ENCODE measurements around the gene ACKR2.
"Not testable (repeated sequence)": the region's sequence is repeated elsewhere in the genome, so short reads cannot be mapped to it uniquely, and the experiment has no call there.

ACKR2 gene

GRCh38 chr3:42880183-42880582 lies 70.9 kb downstream of the ACKR2 start:
- no peaks in the 10 kb centered on the region for H3K4me1 ChIP-seq (ENCODE audit: insufficient read depth, low read length)
- no peaks in the 10 kb centered on the region for H3K36me3 ChIP-seq (ENCODE audit: insufficient read depth, low read length)
- no peaks in the 10 kb centered on the region for H3K9me3 ChIP-seq (ENCODE audit: low read length)
- H2AFZ ChIP-seq (ENCODE audit: low read depth, low read length): peak overlapping the region; percentile 96
- H3K4me3 ChIP-seq (ENCODE audit: low read length): no peak overlapping the region
- H3K27me3 ChIP-seq (ENCODE audit: insufficient read depth, low read length): peaks cover 9% of the 10 kb centered on the region

- Histone ChIP-seq H2AFZ (ENCODE audit: low read depth, low read length) (peak overlapping the region; percentile 96), H3K4me3 (ENCODE audit: low read length) (peak overlapping the region; percentile 33), H3K36me3 (ENCODE audit: insufficient read depth, low read length) (no peaks in the 10 kb centered on the region), H3K4me1 (ENCODE audit: insufficient read depth, low read length) (no peaks in the 10 kb centered on the region), H3K9me3 (ENCODE audit: low read length) (no peaks in the 10 kb centered on the region), H3K27me3 (ENCODE audit: insufficient read depth, low read length) (peaks cover 10% of the 10 kb centered on the region)
Observed at GRCh38 chr3:42880601-42881451, 71.6 kb downstream of the ACKR2 start.

DNA sequence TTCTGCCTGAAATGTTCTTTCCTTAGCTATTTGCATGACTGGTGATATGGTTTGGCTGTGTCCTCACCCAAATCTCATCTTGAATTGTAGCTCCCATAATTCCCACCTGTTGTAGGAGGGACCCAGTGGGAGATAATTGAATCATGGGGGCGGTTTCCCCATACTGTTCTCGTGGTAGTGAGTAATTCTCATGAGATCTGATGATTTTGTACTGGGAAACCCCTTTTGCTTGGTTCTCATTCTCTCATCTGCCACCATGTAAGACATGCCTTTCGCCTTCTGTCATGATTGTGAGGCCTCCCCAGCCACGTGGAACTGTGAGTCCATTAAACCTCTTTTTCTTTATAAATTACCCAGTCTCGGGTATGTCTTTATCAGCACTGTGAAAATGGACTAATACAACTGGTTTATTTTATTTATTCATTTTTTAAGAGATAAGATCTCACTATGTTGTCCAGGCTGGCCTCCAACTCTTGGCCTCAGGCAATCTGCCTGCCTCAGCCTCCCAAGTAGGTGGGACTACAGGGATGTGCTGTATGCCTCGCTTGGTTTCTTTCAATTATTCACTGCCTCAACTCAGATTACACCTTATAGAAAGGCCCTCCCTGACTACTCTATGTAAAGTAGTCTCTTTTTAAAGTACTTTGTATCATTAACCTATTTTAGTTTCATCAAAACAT lies 74.1 kb downstream of the ACKR2 start:
- H3K36me3 ChIP-seq (ENCODE audit: insufficient read depth, low read length); H3K4me3 ChIP-seq (ENCODE audit: low read length); H2AFZ ChIP-seq (ENCODE audit: low read depth, low read length); H3K4me1 ChIP-seq (ENCODE audit: insufficient read depth, low read length); H3K9me3 ChIP-seq (ENCODE audit: low read length): not testable (repeated sequence)
- H3K27me3 ChIP-seq (ENCODE audit: insufficient read depth, low read length): peaks cover 14% of the 10 kb centered on the region

GRCh38 chr3:42884324-42884723 lies 75.1 kb downstream of the ACKR2 start:
- no peak overlapping the region for H2AFZ ChIP-seq (ENCODE audit: low read depth, low read length)
- H3K9me3 ChIP-seq (ENCODE audit: low read length): no peaks in the 10 kb centered on the region
- H3K4me3 ChIP-seq (ENCODE audit: low read length): no peak overlapping the region
- peaks cover 14% of the 10 kb centered on the region for H3K27me3 ChIP-seq (ENCODE audit: insufficient read depth, low read length)
- no peaks in the 10 kb centered on the region for H3K36me3 ChIP-seq (ENCODE audit: insufficient read depth, low read length)
- H3K4me1 ChIP-seq (ENCODE audit: insufficient read depth, low read length): no peaks in the 10 kb centered on the region

DNA sequence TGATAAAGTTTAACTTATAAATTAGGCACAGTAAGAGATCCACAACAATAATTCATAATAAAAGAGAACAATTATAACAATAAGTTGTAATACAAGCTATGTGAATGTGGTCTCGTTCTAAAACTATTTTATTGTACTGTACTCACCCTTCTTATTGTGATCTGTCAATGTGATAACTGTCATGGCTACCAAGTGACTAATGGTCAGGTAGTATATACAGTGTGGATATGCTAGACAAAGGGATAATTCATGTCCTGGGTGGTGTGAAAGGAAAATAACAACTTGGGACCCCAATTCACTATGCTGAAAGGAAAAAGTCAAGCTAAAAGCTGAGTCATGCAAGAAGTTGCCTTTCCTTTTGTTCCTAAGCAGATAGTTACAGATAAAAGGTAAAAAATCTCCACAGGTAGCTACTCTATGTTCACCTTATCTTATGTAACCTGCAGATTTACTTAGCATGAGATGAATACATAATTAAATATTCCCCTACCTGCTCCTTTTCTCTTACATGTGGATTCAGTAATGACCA lies 77.1 kb downstream of the ACKR2 start:
- no peak overlapping the region for H3K4me3 ChIP-seq (ENCODE audit: low read length)
- no peaks in the 10 kb centered on the region for H3K9me3 ChIP-seq (ENCODE audit: low read length)
- peaks cover 11% of the 10 kb centered on the region for H3K27me3 ChIP-seq (ENCODE audit: insufficient read depth, low read length)
- peaks cover 3% of the 10 kb centered on the region for H3K4me1 ChIP-seq (ENCODE audit: insufficient read depth, low read length)
- no peaks in the 10 kb centered on the region for H3K36me3 ChIP-seq (ENCODE audit: insufficient read depth, low read length)
- no peak overlapping the region for H2AFZ ChIP-seq (ENCODE audit: low read depth, low read length)

DNA sequence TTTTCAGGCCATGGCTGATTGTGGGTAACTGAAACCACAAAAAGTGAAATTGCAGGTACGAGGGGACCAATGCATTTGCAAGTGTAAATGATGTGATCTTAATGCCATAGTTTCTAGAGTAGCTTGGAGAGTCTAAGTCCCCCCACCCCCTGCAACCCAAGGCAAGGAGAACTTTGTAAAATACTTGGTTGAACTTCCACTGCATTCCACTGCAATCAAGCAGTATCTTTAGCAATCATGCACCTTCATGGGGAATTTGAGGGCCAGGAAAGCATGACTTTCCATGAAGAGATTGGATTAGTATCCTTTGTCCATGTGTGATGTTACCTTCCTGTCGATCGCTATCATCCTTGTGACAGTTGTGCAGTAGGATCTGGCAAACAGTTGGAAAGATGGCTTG lies 77.8 kb downstream of the ACKR2 start:
- no peaks in the 10 kb centered on the region for H3K9me3 ChIP-seq (ENCODE audit: low read length)
- peaks cover 5% of the 10 kb centered on the region for H3K4me1 ChIP-seq (ENCODE audit: insufficient read depth, low read length)
- H3K27me3 ChIP-seq (ENCODE audit: insufficient read depth, low read length): peaks cover 11% of the 10 kb centered on the region
- H2AFZ ChIP-seq (ENCODE audit: low read depth, low read length): no peak overlapping the region
- no peak overlapping the region for H3K4me3 ChIP-seq (ENCODE audit: low read length)
- H3K36me3 ChIP-seq (ENCODE audit: insufficient read depth, low read length): no peaks in the 10 kb centered on the region

- Histone ChIP-seq H3K36me3 (ENCODE audit: insufficient read depth, low read length) (no peaks in the 10 kb centered on the region), H3K9me3 (ENCODE audit: low read length) (no peaks in the 10 kb centered on the region), H3K4me1 (ENCODE audit: insufficient read depth, low read length) (peaks cover 5% of the 10 kb centered on the region), H3K27me3 (ENCODE audit: insufficient read depth, low read length) (peaks cover 3% of the 10 kb centered on the region), H3K4me3 (ENCODE audit: low read length) (no peak overlapping the region), H2AFZ (ENCODE audit: low read depth, low read length) (no peak overlapping the region)
Observed at GRCh38 chr3:42891042-42891441, 81.8 kb downstream of the ACKR2 start.

DNA sequence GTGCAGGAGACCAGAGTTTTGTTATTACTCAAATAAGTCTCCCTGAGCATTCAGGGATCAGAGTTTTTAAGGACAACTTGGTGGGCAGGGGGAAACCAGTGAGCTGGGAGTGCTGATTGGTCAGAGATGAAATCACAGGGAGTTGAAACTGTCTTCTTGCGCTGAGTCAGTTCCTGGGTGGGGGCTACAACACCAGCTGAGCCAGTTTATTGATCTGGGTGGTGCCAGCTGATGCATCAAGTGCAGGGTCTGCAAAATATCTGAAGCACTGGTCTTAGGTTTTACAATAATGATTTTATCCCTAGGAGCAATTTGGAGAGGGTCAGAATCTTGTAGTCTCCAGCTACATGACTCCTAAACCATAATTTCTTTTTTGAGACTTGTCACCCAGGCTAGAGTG lies 82.9 kb downstream of the ACKR2 start:
- Histone ChIP-seq H3K27me3 (ENCODE audit: insufficient read depth, low read length) (peaks cover 2% of the 10 kb centered on the region), H3K36me3 (ENCODE audit: insufficient read depth, low read length) (no peaks in the 10 kb centered on the region), H2AFZ (ENCODE audit: low read depth, low read length) (no peak overlapping the region), H3K4me3 (ENCODE audit: low read length) (no peak overlapping the region), H3K4me1 (ENCODE audit: insufficient read depth, low read length) (peaks cover 5% of the 10 kb centered on the region), H3K9me3 (ENCODE audit: low read length) (no peaks in the 10 kb centered on the region)

- no peak overlapping the region for H2AFZ ChIP-seq (ENCODE audit: low read depth, low read length)
- H3K36me3 ChIP-seq (ENCODE audit: insufficient read depth, low read length): no peaks in the 10 kb centered on the region
- no peak overlapping the region for H3K4me3 ChIP-seq (ENCODE audit: low read length)
- no peaks in the 10 kb centered on the region for H3K9me3 ChIP-seq (ENCODE audit: low read length)
- H3K4me1 ChIP-seq (ENCODE audit: insufficient read depth, low read length): peaks cover 5% of the 10 kb centered on the region
- H3K27me3 ChIP-seq (ENCODE audit: insufficient read depth, low read length): no peaks in the 10 kb centered on the region
Observed at GRCh38 chr3:42892807-42893206, 83.6 kb downstream of the ACKR2 start.

DNA sequence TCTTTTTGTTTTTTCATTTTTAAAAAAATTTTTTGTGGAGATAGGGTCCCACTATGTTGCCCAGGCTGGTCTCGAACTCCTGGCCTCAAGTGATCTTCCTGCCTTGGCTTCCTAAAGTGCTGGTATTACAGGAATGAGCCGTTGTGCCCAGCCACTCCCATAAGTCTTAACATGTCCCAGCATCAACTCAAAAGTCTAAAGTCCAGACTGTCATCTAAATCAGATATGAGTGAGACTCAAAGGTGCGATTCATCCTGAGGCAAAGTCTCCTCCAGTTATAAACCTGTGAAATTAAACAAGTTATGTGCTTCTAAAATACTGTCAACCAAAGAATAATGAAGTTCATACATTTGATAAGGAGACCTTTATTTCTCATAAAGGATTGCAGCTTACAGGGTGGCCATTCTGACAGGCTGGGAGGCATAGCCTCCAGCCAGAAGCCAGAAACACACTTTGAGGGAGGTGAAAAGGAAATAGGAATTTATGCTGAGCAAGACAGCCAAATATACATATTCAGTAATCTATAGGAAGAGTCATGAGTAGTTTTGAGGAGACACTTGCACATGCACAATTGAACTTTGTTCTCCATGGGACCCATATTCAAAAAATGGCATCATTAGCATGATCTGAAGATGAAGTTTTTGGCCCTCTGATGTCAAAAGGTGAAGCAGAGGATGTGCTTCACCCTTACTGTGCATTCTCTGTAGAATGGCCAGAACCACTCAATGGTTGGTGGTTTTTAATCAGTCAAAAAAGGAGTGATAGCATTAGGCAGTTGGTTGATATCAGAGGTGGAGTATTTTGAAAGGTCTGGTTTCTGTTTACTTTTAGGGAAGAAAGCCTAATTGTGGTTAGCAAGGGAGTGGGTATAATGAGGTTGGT lies 85.7 kb downstream of the ACKR2 start:
- H3K27me3 ChIP-seq (ENCODE audit: insufficient read depth, low read length): no peaks in the 10 kb centered on the region
- peaks cover 5% of the 10 kb centered on the region for H3K4me1 ChIP-seq (ENCODE audit: insufficient read depth, low read length)
- H2AFZ ChIP-seq (ENCODE audit: low read depth, low read length): no peak overlapping the region
- peaks cover 1% of the 10 kb centered on the region for H3K9me3 ChIP-seq (ENCODE audit: low read length)
- H3K36me3 ChIP-seq (ENCODE audit: insufficient read depth, low read length): no peaks in the 10 kb centered on the region
- H3K4me3 ChIP-seq (ENCODE audit: low read length): no peak overlapping the region

DNA sequence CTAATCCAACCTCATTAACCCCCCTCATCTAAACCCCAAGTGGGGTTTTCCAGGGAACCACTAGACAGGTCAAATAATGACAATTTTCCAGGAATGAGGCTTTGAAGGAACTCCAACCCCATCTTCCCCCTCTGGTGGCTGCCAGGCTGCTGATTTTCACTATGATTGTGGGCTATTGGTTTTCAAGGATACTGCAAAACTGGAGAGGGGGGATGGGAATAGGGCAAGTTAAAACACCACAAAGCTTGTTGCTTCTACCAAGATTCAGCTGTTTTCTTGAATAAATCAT lies 86.3 kb downstream of the ACKR2 start:
- no peak overlapping the region for H3K4me3 ChIP-seq (ENCODE audit: low read length)
- no peak overlapping the region for H2AFZ ChIP-seq (ENCODE audit: low read depth, low read length)
- no peaks in the 10 kb centered on the region for H3K36me3 ChIP-seq (ENCODE audit: insufficient read depth, low read length)
- H3K9me3 ChIP-seq (ENCODE audit: low read length): peaks cover 2% of the 10 kb centered on the region
- H3K4me1 ChIP-seq (ENCODE audit: insufficient read depth, low read length): peaks cover 5% of the 10 kb centered on the region
- H3K27me3 ChIP-seq (ENCODE audit: insufficient read depth, low read length): no peaks in the 10 kb centered on the region

DNA sequence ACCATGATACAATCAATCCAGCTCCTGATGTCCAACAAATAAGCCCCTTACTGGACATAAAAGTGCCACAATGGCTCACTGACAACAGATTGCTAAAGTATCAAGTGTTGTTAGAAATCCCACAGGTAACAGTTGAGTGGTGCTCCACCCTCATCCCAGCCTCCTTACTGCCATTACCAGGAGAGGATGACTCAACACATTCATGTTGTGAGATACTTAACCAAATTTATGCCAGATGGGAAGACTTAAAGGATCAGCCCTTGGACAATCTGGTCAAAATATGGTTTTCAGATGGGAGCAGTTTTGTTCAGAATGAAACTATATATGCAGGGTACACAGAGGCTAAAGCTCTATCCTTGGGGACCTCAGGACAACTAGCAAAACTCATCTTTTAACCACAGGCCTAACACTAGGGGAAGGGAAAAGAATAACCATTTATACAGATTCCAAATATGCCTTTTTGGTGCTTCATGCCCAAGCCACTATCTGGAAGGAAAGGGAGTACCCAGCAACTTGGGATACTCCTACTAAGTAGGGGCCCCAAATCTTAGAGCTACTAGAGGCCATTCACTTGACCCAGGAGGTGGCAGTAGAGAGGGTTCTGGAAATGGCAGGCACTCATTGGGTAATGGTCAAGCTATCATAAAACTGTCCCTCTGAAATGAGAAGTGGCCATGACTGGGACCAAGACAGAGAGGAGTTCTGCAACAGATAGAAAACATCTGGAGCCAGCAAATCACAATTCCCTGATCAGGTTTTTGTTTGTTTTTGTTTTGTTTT lies 89.8 kb downstream of the ACKR2 start:
- Histone ChIP-seq H3K27me3 (ENCODE audit: insufficient read depth, low read length) (no peaks in the 10 kb centered on the region), H3K9me3 (ENCODE audit: low read length) (peaks cover 2% of the 10 kb centered on the region), H3K4me1 (ENCODE audit: insufficient read depth, low read length) (no peaks in the 10 kb centered on the region), H3K36me3 (ENCODE audit: insufficient read depth, low read length) (no peaks in the 10 kb centered on the region), H3K4me3 (ENCODE audit: low read length) (no peak overlapping the region), H2AFZ (ENCODE audit: low read depth, low read length) (no peak overlapping the region)
